GM12864 (cell line): ENCODE measurements around the gene STIM2.
"Not testable (repeated sequence)": the region's sequence is repeated elsewhere in the genome, so short reads cannot be mapped to it uniquely, and the experiment has no call there.

Experiments
- DNase-seq: peaks from one replicate; pipeline ENCODE4 v3.0.0-alpha.2; 2011; ENCODE audit warnings: low read depth
- H3K4me3 ChIP-seq: 2 replicates; pipeline ENCODE4 v1.5.1; 2011; ENCODE audit warnings: mild to moderate bottlenecking, low read depth, low read length, control low read depth
- CTCF ChIP-seq: IDR thresholded peaks from 2 replicates; pipeline ENCODE4 v1.5.1; 2011; ENCODE audit warnings: low read depth, mild to moderate bottlenecking, moderate library complexity, low read length, control low read depth, inconsistent platforms; ENCODE audit errors: missing control alignments

The STIM2 gene

GRCh38 chr4:26819478-26820095 lies 41.1 kb upstream of the STIM2 start:
- TF ChIP-seq CTCF, result no peak
- no peak overlapping the region for H3K4me3 ChIP-seq
- no peak for DNase-seq

- no peak overlapping the region for H3K4me3 ChIP-seq
- no peak for DNase-seq
- no peak for TF ChIP-seq CTCF
These were observed 40.3 kb upstream of the STIM2 start for GRCh38 chr4:26820346-26820745.

GRCh38 chr4:26821031-26821430 lies 39.6 kb upstream of the STIM2 start:
- H3K4me3 ChIP-seq, result no peak overlapping the region
- no peak for TF ChIP-seq CTCF
- DNase-seq, result no peak

GRCh38 chr4:26821677-26822503 lies 38.8 kb upstream of the STIM2 start:
- no peak for DNase-seq
- no peak overlapping the region for H3K4me3 ChIP-seq
- no peak for TF ChIP-seq CTCF

- TF ChIP-seq CTCF, result no peak
- DNase-seq, result peak; percentile 36
These were observed 38.1 kb upstream of the STIM2 start for GRCh38 chr4:26822546-26822945.

GRCh38 chr4:26822974-26823373 lies 37.7 kb upstream of the STIM2 start:
- H3K4me3 ChIP-seq, DNase-seq: not testable (repeated sequence)

More at GRCh38 chr4:26822546-26822945, 38.1 kb upstream of the STIM2 start:
- H3K4me3 ChIP-seq, result no peak overlapping the region

- TF ChIP-seq CTCF, result no peak
- no peak overlapping the region for H3K4me3 ChIP-seq
- no peak for DNase-seq
These were observed 37.1 kb upstream of the STIM2 start for GRCh38 chr4:26823583-26823982.
